SK-N-SH (cell line): Measurements from ENCODE around the gene PLSCR3. TPM values are rescaled to one million over a fixed set of nuclear protein-coding genes. Genes with fewer than 3 reads are reported as not detected.

ENCODE experiments used
- CTCF ChIA-PET: fragments of 300-600, 350-600 bp; formaldehyde crosslinking; extraction: SDS; loops from one replicate; lab custom pipeline; 2021; lab: Yijun Ruan, JAX
- POLR2A ChIA-PET: fragments of 350-600 bp; sonication (Branson Sonifier 250); formaldehyde crosslinking; extraction: SDS; loops from one replicate; lab custom pipeline; 2020; ENCODE audit warnings: antibody characterized with exemption, inconsistent platforms; lab: Yijun Ruan, JAX
- DNase-seq: peaks from one replicate; pipeline ENCODE4 v3.0.0; 2012
- H2AFZ ChIP-seq: fragments of 200-600 bp; sonication (generic); 2 replicates; pipeline ENCODE4 v1.8.1; 2016; ENCODE audit warnings: antibody characterized with exemption, mild to moderate bottlenecking, low read depth
- H3F3A ChIP-seq: fragments of 200-600 bp; sonication (generic); replicated peaks from 2 replicates; pipeline ENCODE3; 2016; ENCODE audit warnings: antibody characterized with exemption, mild to moderate bottlenecking; ENCODE audit not compliant: insufficient read depth
- H3K27ac ChIP-seq, 2 experiments: fragments of 200-500 bp in 1 of 2; fragments of 200-600 bp in 1 of 2; sonication (Bioruptor generic) in 1 of 2; sonication (generic), shearing (Covaris generic) in 1 of 2; 2 replicates each; pipeline versions ENCODE4 v1.5.1 to v1.6.1; 2014 to 2016; ENCODE audit warnings: low read depth in 2 of 2, inconsistent platforms in 1 of 2, low read length in 1 of 2, mild to moderate bottlenecking in 1 of 2, mixed read lengths in 1 of 2
- H3K27me3 ChIP-seq: fragments of 200-600 bp; sonication (generic), shearing (Covaris generic); 2 replicates; pipeline ENCODE4 v1.6.1; 2016; ENCODE audit warnings: mixed run types; ENCODE audit not compliant: insufficient read depth
- H3K36me3 ChIP-seq, 2 experiments: fragments of 200-500 bp in 1 of 2; fragments of 200-600 bp in 1 of 2; sonication (Bioruptor generic) in 1 of 2; sonication (generic) in 1 of 2; replicated peaks in 1 of 2; 2 replicates each; pipeline versions ENCODE3 to v1.5.1; 2014 to 2016; ENCODE audit warnings: low read length in 1 of 2, mild to moderate bottlenecking in 1 of 2; ENCODE audit not compliant: insufficient read depth in 2 of 2, control insufficient read depth in 1 of 2
- H3K4me1 ChIP-seq, 2 experiments: fragments of 200-500 bp in 1 of 2; fragments of 200-600 bp in 1 of 2; sonication (Bioruptor generic) in 1 of 2; sonication (generic), shearing (Covaris generic) in 1 of 2; 2 replicates each; pipeline versions ENCODE4 v1.5.1 to v1.6.1; 2014 to 2016; ENCODE audit warnings: low read depth in 1 of 2, low read length in 1 of 2, mixed run types in 1 of 2; ENCODE audit not compliant: insufficient read depth in 2 of 2, control insufficient read depth in 1 of 2
- H3K4me2 ChIP-seq: fragments of 200-600 bp; sonication (generic), shearing (Covaris generic); 2 replicates; pipeline ENCODE4 v1.6.1; 2017; ENCODE audit warnings: mixed run types
- H3K4me3 ChIP-seq, 2 experiments: fragments of 200-500 bp in 1 of 2; fragments of 200-600 bp in 1 of 2; sonication (Bioruptor generic) in 1 of 2; sonication (generic), shearing (Covaris generic) in 1 of 2; 2 replicates each; pipeline versions ENCODE4 v1.5.1 to v1.8.1; 2014 to 2016; ENCODE audit warnings: low read depth in 2 of 2, inconsistent platforms in 1 of 2, low read length in 1 of 2, mild to moderate bottlenecking in 1 of 2, mixed read lengths in 1 of 2, moderate library complexity in 1 of 2
- H3K79me2 ChIP-seq: fragments of 200-600 bp; sonication (generic); 2 replicates; pipeline ENCODE4 v1.8.1; 2017; ENCODE audit warnings: mild to moderate bottlenecking; ENCODE audit not compliant: insufficient read depth
- H3K9ac ChIP-seq: fragments of 200-600 bp; sonication (generic); 2 replicates; pipeline ENCODE4 v1.6.1; 2017; ENCODE audit warnings: mixed run types
- H3K9me2 ChIP-seq: fragments of 200-600 bp; sonication (generic); 2 replicates; pipeline ENCODE4 v1.6.1; 2017; ENCODE audit warnings: mixed run types
- H3K9me3 ChIP-seq: fragments of 200-600 bp; sonication (generic); 2 replicates; pipeline ENCODE4 v1.6.1; 2017; ENCODE audit warnings: mixed run types, mild to moderate bottlenecking, moderate library complexity
- H4K20me1 ChIP-seq: fragments of 200-600 bp; sonication (generic); 2 replicates; pipeline ENCODE4 v1.6.1; 2017; ENCODE audit warnings: mild to moderate bottlenecking, mixed run types; ENCODE audit not compliant: insufficient read depth
- CHD2 ChIP-seq: fragments of 150-350 bp; IDR thresholded peaks from 2 replicates; pipeline ENCODE4 v1.6.1; 2018; ENCODE audit warnings: low read length; ENCODE audit not compliant: partially characterized antibody
- ELF1 ChIP-seq: IDR thresholded peaks from 2 replicates; pipeline ENCODE4 v1.4.0; 2012
- FOXM1 ChIP-seq: IDR thresholded peaks from 2 replicates; pipeline ENCODE4 v1.4.0; 2012; ENCODE audit warnings: low read depth, mild to moderate bottlenecking
- GABPA ChIP-seq: IDR thresholded peaks from 2 replicates; pipeline ENCODE4 v1.4.0; 2012; ENCODE audit warnings: low read depth, mild to moderate bottlenecking
- JUND ChIP-seq: IDR thresholded peaks from 2 replicates; pipeline ENCODE4 v1.4.0; 2012
- MXI1 ChIP-seq: IDR thresholded peaks from 2 replicates; pipeline ENCODE4 v1.6.1; 2012; ENCODE audit warnings: mild to moderate bottlenecking, low read depth, low read length, improper control_type of control experiment
- NRF1 ChIP-seq: IDR thresholded peaks from 2 replicates; pipeline ENCODE4 v1.6.1; 2012; ENCODE audit warnings: low read depth, mild to moderate bottlenecking, low read length
- POLR2AphosphoS5 ChIP-seq: IDR thresholded peaks from 2 replicates; pipeline ENCODE4 v1.6.1; 2012; ENCODE audit warnings: low read depth, low read length
- RAD21 ChIP-seq: IDR thresholded peaks from 2 replicates; pipeline ENCODE4 v1.6.1; 2012; ENCODE audit warnings: mild to moderate bottlenecking, low read length
- RFX5 ChIP-seq: IDR thresholded peaks from 2 replicates; pipeline ENCODE4 v1.6.1; 2012; ENCODE audit warnings: mild to moderate bottlenecking, improper control_type of control experiment, low read length
- SIN3A ChIP-seq: IDR thresholded peaks from 2 replicates; pipeline ENCODE4 v1.6.1; 2012; ENCODE audit warnings: low read depth, mild to moderate bottlenecking, low read length, moderate library complexity, borderline replicate concordance
- SMC3 ChIP-seq: IDR thresholded peaks from 2 replicates; pipeline ENCODE4 v1.6.1; 2012; ENCODE audit warnings: low read depth, low read length, improper control_type of control experiment
- TAF1 ChIP-seq: IDR thresholded peaks from 2 replicates; pipeline ENCODE4 v1.6.1; 2012; ENCODE audit warnings: low read depth, mild to moderate bottlenecking, low read length, moderate library complexity, borderline replicate concordance
- YY1 ChIP-seq: IDR thresholded peaks from 2 replicates; pipeline ENCODE4 v1.4.0; 2012; ENCODE audit warnings: low read depth, mild to moderate bottlenecking
- WGBS: methylation state at CpG from one replicate; pipeline ENCODE4 v1.1.6; 2017; ENCODE audit warnings: low lambda C conversion rate; 5-methylcytosine and 5-hydroxymethylcytosine counted together
- polyA plus RNA-seq, 3 experiments: library from polyadenylated mRNA; depleted of rRNA; stranded (reverse); fragments of >200 nt; gene quantifications; 2 replicates each; pipeline ENCODE4 v1.2.3, GENCODE V29; 2012
- TF ChIP-seq, protein P1 (sequence below): fragments of 200-600 bp; sonication (generic); IDR thresholded peaks from 2 replicates; pipeline ENCODE4 v1.6.1; 2017; ENCODE audit warnings: antibody characterized with exemption, mild to moderate bottlenecking, moderate library complexity
- TF ChIP-seq, protein P2 (sequence below): IDR thresholded peaks from 2 replicates; pipeline ENCODE4; 2012
- TF ChIP-seq, protein P3 (sequence below): IDR thresholded peaks from 2 replicates; pipeline ENCODE4 v1.4.0; 2012; ENCODE audit warnings: low read depth
- TF ChIP-seq, protein P4 (sequence below): fragments of 150-350 bp; IDR thresholded peaks from 2 replicates; pipeline ENCODE4 v1.6.1; 2016; ENCODE audit warnings: mild to moderate bottlenecking, low read depth, low read length

PLSCR3 gene
- polyA plus RNA-seq, 1 of the 3 experiments (the other 2 are of a cell fraction) = 95.0 TPM

DNA sequence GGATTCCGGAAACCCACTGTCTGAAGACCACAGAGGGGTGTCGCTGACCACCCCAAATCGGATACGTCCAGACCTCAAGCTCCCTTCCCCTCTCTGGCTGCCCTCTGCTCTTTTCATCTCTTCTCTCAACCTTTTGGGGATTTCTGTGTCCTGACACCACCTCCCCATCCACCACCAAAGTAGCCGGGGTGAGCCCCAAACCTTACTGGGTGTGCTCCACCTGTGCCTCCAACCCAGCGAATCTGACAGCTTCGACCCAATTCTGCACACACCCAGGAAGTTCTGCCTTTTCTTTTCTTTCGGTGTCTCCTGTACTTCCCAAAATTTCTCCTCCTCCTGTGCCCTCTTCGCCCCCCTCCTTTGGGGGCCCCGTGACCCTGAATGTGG, 41.8 kb downstream of the PLSCR3 start:
- Histone ChIP-seq H4K20me1 (no peaks in the 10 kb centered on the region; the same call in 1 of the 2 replicates), H3K4me2 (peak overlapping the region; percentile 100), H3F3A (peaks cover 15% of the 10 kb centered on the region), H3K27me3 (no peaks in the 10 kb centered on the region), H3K4me3 (peak overlapping the region; percentile 69 to 97), H2AFZ (no peak overlapping the region), H3K4me1 (peaks cover 19 to 48% of the 10 kb centered on the region in 2 experiments; a peak in 2 of 4 replicates), H3K36me3 (no peaks in the 10 kb centered on the region), H3K9ac (peak overlapping the region; percentile 100), H3K79me2 (peaks cover 38% of the 10 kb centered on the region), H3K9me2 (no peaks in the 10 kb centered on the region), H3K9me3 (no peaks in the 10 kb centered on the region), H3K27ac (peak overlapping the region; percentile 88 to 99)
- no peak for TF ChIP-seq YY1
- TF ChIP-seq, protein P1, sequence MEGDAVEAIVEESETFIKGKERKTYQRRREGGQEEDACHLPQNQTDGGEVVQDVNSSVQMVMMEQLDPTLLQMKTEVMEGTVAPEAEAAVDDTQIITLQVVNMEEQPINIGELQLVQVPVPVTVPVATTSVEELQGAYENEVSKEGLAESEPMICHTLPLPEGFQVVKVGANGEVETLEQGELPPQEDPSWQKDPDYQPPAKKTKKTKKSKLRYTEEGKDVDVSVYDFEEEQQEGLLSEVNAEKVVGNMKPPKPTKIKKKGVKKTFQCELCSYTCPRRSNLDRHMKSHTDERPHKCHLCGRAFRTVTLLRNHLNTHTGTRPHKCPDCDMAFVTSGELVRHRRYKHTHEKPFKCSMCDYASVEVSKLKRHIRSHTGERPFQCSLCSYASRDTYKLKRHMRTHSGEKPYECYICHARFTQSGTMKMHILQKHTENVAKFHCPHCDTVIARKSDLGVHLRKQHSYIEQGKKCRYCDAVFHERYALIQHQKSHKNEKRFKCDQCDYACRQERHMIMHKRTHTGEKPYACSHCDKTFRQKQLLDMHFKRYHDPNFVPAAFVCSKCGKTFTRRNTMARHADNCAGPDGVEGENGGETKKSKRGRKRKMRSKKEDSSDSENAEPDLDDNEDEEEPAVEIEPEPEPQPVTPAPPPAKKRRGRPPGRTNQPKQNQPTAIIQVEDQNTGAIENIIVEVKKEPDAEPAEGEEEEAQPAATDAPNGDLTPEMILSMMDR = peak; percentile 62
- ChIA-PET POLR2A (interaction anchor here (0.6 kb wide), 1 partner anchor 849 kb away, joined by 3 read pairs; no protein-coding TSS in a partner anchor), CTCF (interaction anchor here (0.7 to 5.2 kb wide), 12 partner anchors 10 to 266 kb away, joined by 3 to 52 read pairs (median 4); partner anchors contain the start of genes ACAP1 and SENP3)
- 55% methylated on average over 10 of the region's 10 CpGs for WGBS
- no peak for DNase-seq

DNA sequence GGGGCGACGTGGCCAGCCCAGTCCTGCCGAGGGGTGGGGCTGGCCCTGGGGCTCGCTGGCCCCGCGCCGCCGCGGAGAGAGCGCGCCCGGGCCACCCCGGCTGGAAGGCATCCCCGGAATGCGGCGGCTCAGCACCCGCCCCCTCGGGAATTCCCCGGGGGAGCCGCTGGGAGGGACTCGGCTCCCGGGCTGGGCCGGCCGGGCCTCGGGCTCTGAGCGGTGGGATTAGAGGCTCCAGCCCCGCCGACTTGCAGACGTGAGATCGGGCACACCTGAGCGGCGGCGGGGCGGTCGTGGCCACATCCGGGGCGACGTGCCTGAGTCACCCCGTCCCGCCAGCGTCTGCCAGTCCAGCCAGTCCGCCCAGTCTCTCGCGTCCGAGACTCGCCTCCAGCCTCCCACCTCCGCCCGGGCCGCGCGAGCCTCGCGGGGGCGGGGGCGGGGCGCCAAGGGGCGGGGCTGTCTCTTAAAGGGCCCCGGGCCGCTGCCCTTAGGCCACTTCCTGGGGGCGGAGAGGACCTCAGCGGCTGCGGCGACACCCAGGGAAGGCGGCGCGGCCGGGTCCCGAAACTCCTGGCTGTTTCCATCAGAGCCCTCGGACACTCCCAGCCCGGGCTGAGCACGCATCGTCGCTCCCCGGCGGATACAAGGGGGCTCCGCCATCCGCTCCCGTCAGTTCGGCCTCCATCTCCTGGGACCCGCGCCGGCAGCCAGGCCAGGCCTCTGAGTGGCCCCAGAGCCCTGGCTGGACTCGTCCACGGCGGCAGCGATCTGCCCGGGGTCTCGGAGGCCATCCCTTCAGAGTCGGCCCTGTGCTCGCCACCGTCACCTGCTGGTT, 42.4 kb downstream of the PLSCR3 start, which contains the start of gene KCTD11:
KCTD11 (plus strand) TSS at position 498 of the 838 bp plus-strand sequence.
- H2AFZ ChIP-seq = peak within 1 kb of the TSS; percentile 68
- H3K4me2 ChIP-seq = peak within 1 kb of the TSS; percentile 100
- peaks cover 19 to 48% of the 10 kb centered on the region in 2 experiments; a peak in 2 of 4 replicates for H3K4me1 ChIP-seq
- ChIA-PET POLR2A (interaction anchor here (0.6 to 1.0 kb wide), 3 partner anchors 22 to 850 kb away, joined by 3 to 4 read pairs (median 3); no protein-coding TSS in a partner anchor), CTCF (interaction anchor here (0.5 to 5.2 kb wide), 16 partner anchors 10 to 266 kb away, joined by 3 to 52 read pairs (median 3); partner anchors contain the start of genes ACAP1 and SENP3)
- H3F3A ChIP-seq = peaks cover 16% of the 10 kb centered on the region
- peak within 1 kb of the TSS; percentile 88 to 99 for H3K27ac ChIP-seq
- DNase-seq = peak; percentile 89
- H3K27me3 ChIP-seq = no peaks in the 10 kb centered on the region
- peaks cover 38% of the 10 kb centered on the region for H3K79me2 ChIP-seq
- H3K36me3 ChIP-seq = no peaks in the 10 kb centered on the region
- H3K9me3 ChIP-seq = no peaks in the 10 kb centered on the region
- WGBS = 4% methylated on average over 11 of the region's 91 CpGs
- peak within 1 kb of the TSS; percentile 69 to 97 for H3K4me3 ChIP-seq
- H3K9ac ChIP-seq = peak within 1 kb of the TSS; percentile 100
- no peaks in the 10 kb centered on the region for H3K9me2 ChIP-seq
- H4K20me1 ChIP-seq = no peaks in the 10 kb centered on the region; the same call in 1 of the 2 replicates
- TF ChIP-seq NRF1 (0 out of 2 replicates have a peak, but pooled peaks have one; percentile 40), CHD2 (no peak), POLR2AphosphoS5 (peak; percentile 36; the same call in 1 of the 2 replicates), TAF1 (no peak), FOXM1 (no peak), MXI1 (peak; percentile 17; the same call in 1 of the 2 replicates), RFX5 (no peak), SIN3A (no peak), RAD21 (no peak), JUND (no peak), ELF1 (peak; percentile 55), GABPA (no peak), SMC3 (no peak)
- TF ChIP-seq, protein P1 = no peak
- TF ChIP-seq, protein P2, sequence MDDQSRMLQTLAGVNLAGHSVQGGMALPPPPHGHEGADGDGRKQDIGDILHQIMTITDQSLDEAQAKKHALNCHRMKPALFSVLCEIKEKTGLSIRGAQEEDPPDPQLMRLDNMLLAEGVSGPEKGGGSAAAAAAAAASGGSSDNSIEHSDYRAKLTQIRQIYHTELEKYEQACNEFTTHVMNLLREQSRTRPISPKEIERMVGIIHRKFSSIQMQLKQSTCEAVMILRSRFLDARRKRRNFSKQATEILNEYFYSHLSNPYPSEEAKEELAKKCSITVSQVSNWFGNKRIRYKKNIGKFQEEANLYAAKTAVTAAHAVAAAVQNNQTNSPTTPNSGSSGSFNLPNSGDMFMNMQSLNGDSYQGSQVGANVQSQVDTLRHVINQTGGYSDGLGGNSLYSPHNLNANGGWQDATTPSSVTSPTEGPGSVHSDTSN = no peak; the same call in 1 of the 2 replicates
- TF ChIP-seq, protein P3, sequence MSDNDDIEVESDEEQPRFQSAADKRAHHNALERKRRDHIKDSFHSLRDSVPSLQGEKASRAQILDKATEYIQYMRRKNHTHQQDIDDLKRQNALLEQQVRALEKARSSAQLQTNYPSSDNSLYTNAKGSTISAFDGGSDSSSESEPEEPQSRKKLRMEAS = peak; percentile 64; the same call in 1 of the 2 replicates
- TF ChIP-seq, protein P4, sequence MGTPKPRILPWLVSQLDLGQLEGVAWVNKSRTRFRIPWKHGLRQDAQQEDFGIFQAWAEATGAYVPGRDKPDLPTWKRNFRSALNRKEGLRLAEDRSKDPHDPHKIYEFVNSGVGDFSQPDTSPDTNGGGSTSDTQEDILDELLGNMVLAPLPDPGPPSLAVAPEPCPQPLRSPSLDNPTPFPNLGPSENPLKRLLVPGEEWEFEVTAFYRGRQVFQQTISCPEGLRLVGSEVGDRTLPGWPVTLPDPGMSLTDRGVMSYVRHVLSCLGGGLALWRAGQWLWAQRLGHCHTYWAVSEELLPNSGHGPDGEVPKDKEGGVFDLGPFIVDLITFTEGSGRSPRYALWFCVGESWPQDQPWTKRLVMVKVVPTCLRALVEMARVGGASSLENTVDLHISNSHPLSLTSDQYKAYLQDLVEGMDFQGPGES = no peak
